ENCODE measurements around the gene SCP2. TPM values are rescaled to one million over a fixed set of nuclear protein-coding genes. Genes with fewer than 3 reads are reported as not detected.
A peak's percentile ranks its signal among the peaks of the same experiment; 100 is the strongest.

Gene SCP2
- polyA plus RNA-seq, 1 donor from 2014 or later = 143 TPM

DNA sequence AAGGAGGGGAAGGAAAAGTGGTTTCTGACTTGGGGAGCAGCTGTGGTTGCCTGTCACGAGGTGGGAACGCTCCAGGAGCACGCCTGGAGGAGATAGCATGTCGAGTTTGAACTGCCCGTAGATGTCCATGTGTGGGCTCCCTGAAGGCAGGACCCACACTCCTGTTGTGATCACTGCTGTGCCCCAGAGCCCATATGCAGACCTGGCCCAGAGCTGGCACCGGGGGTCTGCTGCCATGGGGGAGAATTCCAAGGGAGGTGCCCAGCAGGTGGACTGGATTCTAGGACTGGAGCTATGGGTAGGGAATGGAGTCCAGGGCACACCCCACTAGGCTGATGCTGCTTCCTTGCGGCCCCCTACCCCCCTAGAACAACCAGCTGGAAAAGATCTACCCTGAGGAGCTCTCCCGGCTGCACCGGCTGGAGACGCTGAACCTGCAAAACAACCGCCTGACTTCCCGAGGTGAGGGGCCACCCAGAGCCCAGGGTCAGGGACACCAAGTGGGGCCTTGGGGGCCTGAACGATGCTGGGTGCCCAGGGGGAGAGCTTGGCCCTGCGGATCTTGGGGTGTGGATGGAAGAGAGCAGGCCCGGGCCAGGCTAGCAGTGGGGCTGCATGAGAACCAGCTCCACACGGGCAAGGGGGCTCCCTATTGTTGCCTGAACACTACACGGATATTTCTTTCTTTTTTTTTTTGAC lies 144.2 kb downstream of the SCP2 start:
- Mint-ChIP-seq H3K4me1 (peaks cover 0 to under 1% (median 0%) of the 10 kb centered on the region in 3 donors), H3K27ac (no peak overlapping the region), H3K4me3 (no peak overlapping the region), H3K36me3 (no peaks in the 10 kb centered on the region), H3K9me3 (peaks cover 0 to 2% (median 0%) of the 10 kb centered on the region in 3 donors), H3K27me3 (peaks cover 6% of the 10 kb centered on the region)

DNA sequence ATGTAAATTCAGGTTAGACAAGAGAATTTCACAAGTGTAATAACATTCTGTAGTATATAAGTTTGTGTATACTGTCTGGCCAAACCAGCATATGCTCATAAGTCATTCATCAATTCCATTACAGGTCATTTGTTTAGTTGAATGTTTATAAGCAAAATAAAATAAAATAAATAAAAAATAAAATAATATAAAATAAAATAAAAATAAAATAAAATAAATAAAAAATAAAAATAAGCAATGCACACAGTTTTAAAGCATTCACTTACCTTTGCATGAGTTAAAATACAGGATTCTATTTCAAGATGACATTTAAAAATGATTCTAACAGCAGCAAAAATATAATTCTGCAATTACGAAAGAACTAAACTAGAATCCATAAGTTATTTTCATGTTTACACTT lies 144.8 kb downstream of the SCP2 start:
- H3K9me3 Mint-ChIP-seq = peaks cover 0 to 2% (median 0%) of the 10 kb centered on the region in 3 donors
- no peak overlapping the region for H3K27ac Mint-ChIP-seq
- H3K4me3 Mint-ChIP-seq = no peak overlapping the region
- H3K4me1 Mint-ChIP-seq = peaks cover 0 to 1% (median 0%) of the 10 kb centered on the region in 3 donors
- no peaks in the 10 kb centered on the region for H3K36me3 Mint-ChIP-seq
- H3K27me3 Mint-ChIP-seq = peaks cover 6% of the 10 kb centered on the region

DNA sequence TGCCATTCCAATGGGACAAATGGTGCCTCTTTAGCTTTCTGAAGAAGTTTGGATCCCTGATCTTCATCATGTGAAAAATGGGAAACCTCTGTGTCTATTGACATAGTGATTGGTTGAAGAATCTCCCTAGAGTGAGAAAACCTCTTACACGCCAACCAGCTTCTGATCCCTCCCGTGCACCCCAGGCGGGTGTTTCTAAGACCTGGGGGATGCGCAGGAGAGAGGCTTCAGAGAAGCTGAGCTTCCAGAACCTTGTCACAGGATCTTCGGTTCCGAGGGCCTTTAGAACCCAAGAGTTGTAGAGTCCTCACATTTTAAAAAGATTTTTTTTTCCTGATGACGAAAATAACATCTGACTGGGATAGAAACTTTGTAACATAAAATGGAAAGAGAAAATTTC lies 146.2 kb downstream of the SCP2 start:
- H3K4me1 Mint-ChIP-seq = peaks cover 0 to 1% (median 0%) of the 10 kb centered on the region in 3 donors

DNA sequence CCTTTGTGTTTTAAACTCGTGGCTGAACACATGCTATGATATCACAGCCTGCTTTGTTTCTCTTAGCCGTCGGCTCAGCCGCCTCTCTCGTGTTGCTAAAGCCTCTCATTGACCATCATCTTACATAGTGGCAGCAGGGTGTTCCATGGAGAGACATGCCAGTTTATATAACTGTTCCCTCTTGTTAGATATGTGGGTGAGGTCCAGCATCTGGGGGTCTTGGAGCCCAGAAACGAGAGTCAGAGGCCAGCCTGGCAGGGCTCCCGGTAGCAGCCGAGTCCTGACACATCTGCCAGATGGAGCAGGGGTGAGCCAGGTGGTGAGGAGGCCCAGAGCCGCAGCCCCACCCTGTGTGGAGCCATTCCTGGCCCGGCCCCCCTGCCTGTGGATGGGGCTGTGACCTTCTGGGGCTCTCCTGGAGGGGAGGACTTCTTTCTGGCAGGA lies 146.8 kb downstream of the SCP2 start:
- peak overlapping the region in 1 of 3 donors; percentile 16 for H3K27ac Mint-ChIP-seq
- no peaks in the 10 kb centered on the region for H3K36me3 Mint-ChIP-seq
- peaks cover 0 to 1% (median 0%) of the 10 kb centered on the region in 3 donors for H3K4me1 Mint-ChIP-seq
- H3K9me3 Mint-ChIP-seq = peaks cover 0 to 2% (median 0%) of the 10 kb centered on the region in 3 donors
- no peak overlapping the region for H3K4me3 Mint-ChIP-seq
- H3K27me3 Mint-ChIP-seq = peaks cover 4% of the 10 kb centered on the region

More for the DNA sequence above, 146.2 kb downstream of the SCP2 start:
- Mint-ChIP-seq H3K27me3 (peaks cover 4% of the 10 kb centered on the region), H3K9me3 (peaks cover 0 to 2% (median 0%) of the 10 kb centered on the region in 3 donors), H3K36me3 (no peaks in the 10 kb centered on the region), H3K27ac (no peak overlapping the region), H3K4me3 (no peak overlapping the region)

DNA sequence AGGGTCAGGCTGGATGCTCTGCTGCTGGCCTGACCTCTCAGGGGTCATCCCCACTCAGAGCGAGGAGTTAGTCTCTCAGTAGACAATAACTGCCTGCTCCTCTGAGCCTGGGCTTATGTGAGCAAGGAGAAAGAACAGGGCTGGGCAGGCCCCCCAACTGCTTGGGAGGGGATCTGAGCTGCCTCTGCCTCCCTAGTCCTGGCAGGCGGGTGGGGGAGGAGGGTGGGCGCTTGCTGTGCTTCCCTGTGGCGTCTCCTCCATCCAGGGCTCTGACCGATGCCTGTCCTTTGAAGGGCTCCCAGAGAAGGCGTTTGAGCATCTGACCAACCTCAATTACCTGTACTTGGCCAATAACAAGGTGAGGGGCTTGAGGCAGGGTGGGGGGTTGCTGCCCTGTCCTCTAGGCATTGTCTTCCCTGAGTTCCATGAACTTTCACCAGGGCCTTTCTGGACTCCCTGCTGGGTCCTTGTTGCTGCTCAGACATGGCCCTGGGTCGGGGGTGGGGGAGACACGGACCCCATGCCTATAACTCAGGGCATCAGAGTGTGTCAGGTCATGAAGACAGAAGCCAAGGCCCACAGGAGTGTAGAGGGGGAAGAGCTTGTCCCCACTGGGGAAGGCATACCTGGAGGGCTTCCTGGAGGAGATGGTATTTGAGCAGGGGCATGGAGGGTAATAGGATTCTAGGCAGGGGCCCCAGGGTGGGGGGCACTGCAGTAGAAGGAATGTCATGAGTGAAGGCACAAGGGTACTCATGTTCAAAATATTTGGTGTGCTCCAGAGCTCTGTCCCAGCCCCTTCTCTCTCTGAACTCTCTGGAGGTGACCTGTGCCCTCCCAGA lies 147.5 kb downstream of the SCP2 start:
- H3K9me3 Mint-ChIP-seq = peaks cover 0 to 2% (median 0%) of the 10 kb centered on the region in 3 donors
- H3K27ac Mint-ChIP-seq = no peak overlapping the region
- H3K4me3 Mint-ChIP-seq = no peak overlapping the region
- no peaks in the 10 kb centered on the region for H3K36me3 Mint-ChIP-seq
- peaks cover 0 to 1% (median 0%) of the 10 kb centered on the region in 3 donors for H3K4me1 Mint-ChIP-seq
- peaks cover 4% of the 10 kb centered on the region for H3K27me3 Mint-ChIP-seq

DNA sequence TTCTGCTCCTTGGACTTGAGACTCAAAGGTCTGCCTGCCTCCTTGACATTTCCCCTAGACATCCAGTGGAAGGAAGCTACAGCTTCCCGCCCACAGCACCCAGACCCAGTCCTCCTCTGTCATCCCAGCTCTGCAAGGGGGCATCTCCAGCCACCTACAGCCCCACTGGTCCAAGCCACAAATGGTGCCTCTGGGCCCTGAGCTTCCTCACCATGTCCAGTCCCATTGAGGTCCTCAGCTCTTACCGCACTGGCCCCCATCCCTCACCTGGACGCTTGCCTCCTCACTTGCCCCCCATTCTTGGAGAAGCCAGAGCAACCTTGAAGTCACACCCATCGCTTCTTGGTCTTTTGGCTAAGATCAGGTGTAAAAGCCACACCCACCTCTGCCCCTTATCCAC lies 148.1 kb downstream of the SCP2 start:
- Mint-ChIP-seq H3K4me3 (no peak overlapping the region), H3K36me3 (no peaks in the 10 kb centered on the region), H3K27me3 (peaks cover 4% of the 10 kb centered on the region), H3K27ac (no peak overlapping the region), H3K9me3 (peaks cover 0 to 2% (median 0%) of the 10 kb centered on the region in 3 donors), H3K4me1 (peaks cover 0 to 1% (median 0%) of the 10 kb centered on the region in 3 donors)

DNA sequence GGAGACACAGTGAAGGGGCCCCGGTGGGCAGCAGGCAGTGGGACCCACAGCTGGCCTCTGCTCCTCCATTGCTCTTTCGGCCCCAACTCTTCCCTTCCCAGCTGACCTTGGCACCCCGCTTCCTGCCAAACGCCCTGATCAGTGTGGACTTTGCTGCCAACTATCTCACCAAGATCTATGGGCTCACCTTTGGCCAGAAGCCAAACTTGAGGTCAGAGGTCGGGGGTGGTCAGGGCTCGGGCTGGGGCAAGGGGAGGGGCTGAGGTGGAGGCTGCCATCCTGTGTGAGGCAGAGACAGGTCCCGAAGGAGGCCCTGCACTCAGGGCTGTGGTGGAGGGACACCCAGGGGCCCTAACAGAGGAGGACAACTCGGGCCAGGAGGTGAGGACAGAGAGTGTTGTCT lies 148.7 kb downstream of the SCP2 start:
- Mint-ChIP-seq H3K36me3 (no peaks in the 10 kb centered on the region), H3K4me3 (no peak overlapping the region), H3K27ac (no peak overlapping the region), H3K9me3 (peaks cover 0 to 2% (median 0%) of the 10 kb centered on the region in 3 donors), H3K4me1 (peaks cover 0 to 1% (median 0%) of the 10 kb centered on the region in 3 donors), H3K27me3 (peaks cover 4% of the 10 kb centered on the region)

DNA sequence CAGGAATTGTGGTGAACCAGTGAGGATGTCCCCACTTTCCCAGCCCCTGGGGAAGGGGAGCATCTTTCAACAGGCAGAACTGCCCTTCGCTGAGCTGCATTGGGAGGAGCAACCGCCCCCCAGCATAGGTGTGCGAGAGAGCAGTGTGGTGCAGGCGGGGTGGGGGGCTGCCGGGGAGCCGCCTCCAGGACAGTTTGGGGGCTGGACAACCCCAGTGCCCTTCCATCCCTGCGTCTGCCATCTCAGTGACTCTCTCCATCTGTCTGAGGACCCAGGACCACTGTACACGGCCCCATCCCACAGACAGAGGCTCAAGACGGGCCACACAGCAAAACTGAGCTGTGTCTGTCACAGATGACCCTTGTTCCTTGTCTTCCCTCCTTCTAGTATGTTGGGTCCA lies 149.1 kb downstream of the SCP2 start:
- H3K36me3 Mint-ChIP-seq = no peaks in the 10 kb centered on the region
- peaks cover 4% of the 10 kb centered on the region for H3K27me3 Mint-ChIP-seq
- H3K9me3 Mint-ChIP-seq = peaks cover 0 to 2% (median 0%) of the 10 kb centered on the region in 3 donors
- peaks cover 0 to 1% (median 0%) of the 10 kb centered on the region in 3 donors for H3K4me1 Mint-ChIP-seq
- H3K27ac Mint-ChIP-seq = no peak overlapping the region
- no peak overlapping the region for H3K4me3 Mint-ChIP-seq

DNA sequence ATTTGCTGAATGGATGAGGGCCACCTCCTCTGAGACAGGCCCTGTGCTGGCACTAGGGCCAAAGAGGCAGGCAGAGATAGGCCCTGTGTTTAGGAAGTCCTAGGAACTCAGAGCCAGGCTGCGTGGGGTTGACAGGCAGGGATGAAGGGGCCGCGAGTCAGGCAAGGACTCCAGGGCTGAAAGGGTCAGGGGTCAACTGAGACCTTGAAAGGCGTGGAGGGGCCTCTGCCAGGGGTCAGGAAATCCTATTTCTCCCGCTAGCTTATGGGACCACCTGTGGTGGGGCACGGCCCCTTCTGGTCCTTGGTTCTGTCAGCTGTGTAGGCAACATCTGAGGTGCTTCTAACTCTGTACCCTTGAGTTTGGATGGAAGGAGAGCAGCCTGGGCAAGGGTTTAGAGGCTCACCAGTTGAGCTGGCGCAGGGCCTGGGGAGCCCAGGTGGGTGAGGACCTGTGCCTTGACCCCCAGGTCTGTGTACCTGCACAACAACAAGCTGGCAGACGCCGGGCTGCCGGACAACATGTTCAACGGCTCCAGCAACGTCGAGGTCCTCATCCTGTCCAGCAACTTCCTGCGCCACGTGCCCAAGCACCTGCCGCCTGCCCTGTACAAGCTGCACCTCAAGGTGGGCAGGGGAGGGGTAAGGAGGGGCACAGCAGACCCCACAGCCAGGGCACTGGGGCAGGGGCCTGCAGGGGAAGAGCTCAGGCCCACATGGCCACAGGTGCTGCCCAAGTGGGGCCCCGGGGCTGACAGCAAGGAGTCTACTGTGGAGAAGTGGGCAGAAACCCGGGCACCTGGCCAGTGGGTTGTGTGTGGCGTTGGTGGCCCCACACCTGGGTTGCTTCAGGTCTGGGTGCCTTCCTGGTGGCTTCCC lies 149.9 kb downstream of the SCP2 start:
- H3K27ac Mint-ChIP-seq = no peak overlapping the region
- peaks cover 0 to 2% (median 0%) of the 10 kb centered on the region in 3 donors for H3K9me3 Mint-ChIP-seq
- no peaks in the 10 kb centered on the region for H3K36me3 Mint-ChIP-seq
- H3K4me3 Mint-ChIP-seq = no peak overlapping the region
- H3K4me1 Mint-ChIP-seq = peaks cover 0 to 1% (median 0%) of the 10 kb centered on the region in 3 donors
- H3K27me3 Mint-ChIP-seq = peaks cover 4% of the 10 kb centered on the region

DNA sequence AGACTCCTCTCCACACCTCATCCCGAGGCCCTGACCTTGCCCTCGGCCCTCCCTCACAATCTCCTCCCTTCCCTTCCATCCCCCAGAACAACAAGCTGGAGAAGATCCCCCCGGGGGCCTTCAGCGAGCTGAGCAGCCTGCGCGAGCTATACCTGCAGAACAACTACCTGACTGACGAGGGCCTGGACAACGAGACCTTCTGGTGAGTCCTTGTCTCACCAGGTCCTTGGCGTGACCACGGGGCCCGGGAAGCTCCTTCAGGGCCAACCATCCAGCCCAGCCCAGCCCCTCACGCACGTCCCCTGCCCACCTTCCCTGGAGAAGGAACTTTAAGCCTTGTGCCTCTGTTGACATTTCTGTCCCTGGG lies 150.5 kb downstream of the SCP2 start:
- Mint-ChIP-seq H3K4me1 (peaks cover 0 to 1% (median 0%) of the 10 kb centered on the region in 3 donors), H3K4me3 (no peak overlapping the region), H3K27me3 (peaks cover 4% of the 10 kb centered on the region), H3K9me3 (peaks cover 0 to 2% (median 0%) of the 10 kb centered on the region in 3 donors), H3K27ac (no peak overlapping the region), H3K36me3 (no peaks in the 10 kb centered on the region)

DNA sequence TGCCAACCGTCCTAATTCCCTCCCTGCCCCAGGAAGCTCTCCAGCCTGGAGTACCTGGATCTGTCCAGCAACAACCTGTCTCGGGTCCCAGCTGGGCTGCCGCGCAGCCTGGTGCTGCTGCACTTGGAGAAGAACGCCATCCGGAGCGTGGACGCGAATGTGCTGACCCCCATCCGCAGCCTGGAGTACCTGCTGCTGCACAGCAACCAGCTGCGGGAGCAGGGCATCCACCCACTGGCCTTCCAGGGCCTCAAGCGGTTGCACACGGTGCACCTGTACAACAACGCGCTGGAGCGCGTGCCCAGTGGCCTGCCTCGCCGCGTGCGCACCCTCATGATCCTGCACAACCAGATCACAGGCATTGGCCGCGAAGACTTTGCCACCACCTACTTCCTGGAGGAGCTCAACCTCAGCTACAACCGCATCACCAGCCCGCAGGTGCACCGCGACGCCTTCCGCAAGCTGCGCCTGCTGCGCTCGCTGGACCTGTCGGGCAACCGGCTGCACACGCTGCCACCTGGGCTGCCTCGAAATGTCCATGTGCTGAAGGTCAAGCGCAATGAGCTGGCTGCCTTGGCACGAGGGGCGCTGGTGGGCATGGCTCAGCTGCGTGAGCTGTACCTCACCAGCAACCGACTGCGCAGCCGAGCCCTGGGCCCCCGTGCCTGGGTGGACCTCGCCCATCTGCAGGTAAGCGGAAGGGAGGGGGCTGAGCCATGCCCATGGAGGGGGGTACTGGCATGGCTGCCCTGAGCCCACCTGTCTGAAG lies 151.4 kb downstream of the SCP2 start:
- H3K9me3 Mint-ChIP-seq = peaks cover 0 to 2% (median 0%) of the 10 kb centered on the region in 3 donors

DNA sequence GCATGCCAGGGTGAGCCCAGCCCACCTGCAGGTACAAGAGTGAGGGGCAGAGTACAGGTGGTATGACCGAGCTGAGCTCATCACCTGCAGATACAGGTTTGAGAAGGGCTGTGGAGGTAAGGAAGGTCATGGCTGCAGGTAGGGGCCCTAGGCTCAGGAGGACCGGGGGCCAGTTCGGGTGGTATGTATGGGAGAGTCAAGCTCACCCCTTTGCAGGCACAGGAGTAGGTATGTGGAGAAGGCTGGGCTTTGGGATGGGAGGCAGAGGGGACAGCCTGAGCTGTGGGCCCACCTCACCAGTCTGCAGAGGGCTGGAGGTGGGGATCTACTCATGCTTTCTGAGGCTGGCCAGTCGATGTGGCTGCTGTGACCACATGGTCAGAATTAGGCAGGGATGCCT lies 152.2 kb downstream of the SCP2 start:
- H3K4me1 Mint-ChIP-seq = peaks cover 0 to 1% (median 0%) of the 10 kb centered on the region in 3 donors
- H3K9me3 Mint-ChIP-seq = peaks cover 0 to 2% (median 0%) of the 10 kb centered on the region in 3 donors
- no peaks in the 10 kb centered on the region for H3K36me3 Mint-ChIP-seq
- peaks cover 4% of the 10 kb centered on the region for H3K27me3 Mint-ChIP-seq
- no peak overlapping the region for H3K27ac Mint-ChIP-seq
- no peak overlapping the region for H3K4me3 Mint-ChIP-seq

More for the DNA sequence above, 151.4 kb downstream of the SCP2 start:
- Mint-ChIP-seq H3K4me3 (no peak overlapping the region), H3K36me3 (no peaks in the 10 kb centered on the region), H3K27me3 (peaks cover 4% of the 10 kb centered on the region), H3K4me1 (peaks cover 0 to 1% (median 0%) of the 10 kb centered on the region in 3 donors), H3K27ac (no peak overlapping the region)

DNA sequence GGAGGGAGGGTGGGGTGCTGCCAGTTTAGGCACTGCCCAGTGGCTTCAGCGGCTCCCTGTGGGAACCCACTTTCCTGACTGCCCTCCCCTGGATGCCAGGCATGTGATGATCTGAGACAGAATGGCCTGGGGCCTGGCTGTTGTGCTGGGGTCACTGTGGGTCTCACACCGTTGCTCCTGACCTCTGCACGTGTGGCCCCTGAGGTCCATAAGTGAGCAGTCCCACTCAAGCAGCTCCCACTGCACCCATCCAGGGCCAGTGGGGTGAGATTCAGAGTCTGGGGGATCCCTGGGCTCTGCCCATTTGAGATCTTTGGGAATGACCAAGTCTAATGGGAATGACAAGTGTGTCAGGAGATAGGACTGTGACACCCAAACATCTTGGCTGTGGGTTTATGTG lies 153.0 kb downstream of the SCP2 start:
- Mint-ChIP-seq H3K9me3 (peaks cover 0 to 2% (median 0%) of the 10 kb centered on the region in 3 donors), H3K27ac (no peak overlapping the region), H3K36me3 (no peaks in the 10 kb centered on the region), H3K4me1 (peaks cover 0 to 1% (median 0%) of the 10 kb centered on the region in 3 donors), H3K27me3 (peaks cover 2% of the 10 kb centered on the region), H3K4me3 (no peak overlapping the region)

DNA sequence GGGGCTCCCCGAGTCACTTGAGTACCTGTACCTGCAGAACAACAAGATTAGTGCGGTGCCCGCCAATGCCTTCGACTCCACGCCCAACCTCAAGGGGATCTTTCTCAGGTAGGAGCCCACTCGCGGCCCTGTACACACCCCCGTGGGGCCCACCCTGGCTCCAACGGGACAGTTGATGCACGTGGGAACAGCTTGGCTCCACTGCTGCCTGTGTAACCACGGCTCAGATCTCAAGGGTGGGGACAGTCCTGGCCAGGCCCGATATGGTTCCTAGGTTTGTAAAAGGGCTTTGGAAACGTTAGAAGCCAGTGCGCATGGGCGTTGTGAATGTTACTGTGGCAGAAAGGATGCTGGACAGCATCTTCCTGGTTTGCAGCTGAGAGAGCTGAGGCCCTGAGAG lies 153.7 kb downstream of the SCP2 start:
- Mint-ChIP-seq H3K27me3 (no peaks in the 10 kb centered on the region), H3K9me3 (no peaks in the 10 kb centered on the region), H3K36me3 (no peaks in the 10 kb centered on the region), H3K4me3 (no peak overlapping the region), H3K27ac (no peak overlapping the region), H3K4me1 (peaks cover 0 to 1% (median 0%) of the 10 kb centered on the region in 3 donors)

Data from IgD-negative memory B cell (primary cell).